Measurements from ENCODE around the gene BRAF.
"Not testable (repeated sequence)": the region's sequence is repeated elsewhere in the genome, so short reads cannot be mapped to it uniquely, and the experiment has no call there.

Gene BRAF

DNA sequence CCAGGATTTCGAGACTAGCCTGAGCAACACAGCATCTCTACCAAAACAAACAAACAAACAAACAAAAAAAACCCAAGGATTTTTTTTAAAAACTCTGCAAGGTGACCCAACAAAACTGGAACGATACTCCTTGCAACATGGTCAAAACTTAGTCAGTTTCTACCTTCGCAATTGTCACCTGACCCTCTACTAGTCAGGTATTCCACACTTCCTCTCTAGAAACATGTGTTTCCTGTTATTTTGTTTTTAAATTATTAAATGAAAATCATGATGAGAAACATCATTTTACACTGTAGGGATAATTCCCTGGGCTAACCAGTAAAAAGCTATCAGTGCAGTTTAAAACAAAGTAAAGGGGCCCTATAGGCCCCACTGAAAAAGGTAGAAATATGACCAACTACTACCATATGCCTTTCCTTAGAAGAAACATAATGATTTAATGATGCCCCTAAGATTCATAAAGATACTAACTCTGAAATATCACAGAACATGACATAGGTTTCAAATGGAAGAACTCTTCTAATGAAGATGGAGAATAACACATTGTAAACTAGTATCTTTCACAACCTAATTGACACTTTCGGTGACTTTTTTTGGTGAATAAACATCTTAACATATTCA lies 8.7 kb downstream of the BRAF start:
- Histone ChIP-seq H3K36me3 (replicated peaks; ENCODE audit: insufficient read depth, low read length) (no peaks in the 10 kb centered on the region), H3K4me1 (ENCODE audit: low read length) (no peaks in the 10 kb centered on the region), H3K9me3 (replicated peaks; ENCODE audit: insufficient read depth, low read length) (no peaks in the 10 kb centered on the region), H3K9ac (ENCODE audit: low read length) (no peak overlapping the region), H3K4me3 (ENCODE audit: low read length) (no peak overlapping the region), H3K27ac (ENCODE audit: low read length) (no peak overlapping the region), H3K79me2 (ENCODE audit: low read length) (peaks cover 97% of the 10 kb centered on the region), H3K9me2 (replicated peaks; ENCODE audit: insufficient read depth, low read length) (no peaks in the 10 kb centered on the region), H2AFZ (ENCODE audit: low read length) (no peak overlapping the region), H3K27me3 (replicated peaks; ENCODE audit: insufficient read depth, low read length) (no peaks in the 10 kb centered on the region), H3K4me2 (ENCODE audit: low read depth, low read length) (no peak overlapping the region), H4K20me1 (ENCODE audit: insufficient read depth, low read length) (peaks cover 10% of the 10 kb centered on the region), H3F3A (ENCODE audit: insufficient read depth, low read length) (no peaks in the 10 kb centered on the region)
- no peak for DNase-seq
- TF ChIP-seq EZH2 (optimal IDR thresholded peaks at IDR 0.05; ENCODE audit: low read depth, low read length): no peak
- TF ChIP-seq EZH2phosphoT487 (IDR thresholded peaks at IDR 0.05; ENCODE audit: low read length): no peak
- TF ChIP-seq, protein P1, sequence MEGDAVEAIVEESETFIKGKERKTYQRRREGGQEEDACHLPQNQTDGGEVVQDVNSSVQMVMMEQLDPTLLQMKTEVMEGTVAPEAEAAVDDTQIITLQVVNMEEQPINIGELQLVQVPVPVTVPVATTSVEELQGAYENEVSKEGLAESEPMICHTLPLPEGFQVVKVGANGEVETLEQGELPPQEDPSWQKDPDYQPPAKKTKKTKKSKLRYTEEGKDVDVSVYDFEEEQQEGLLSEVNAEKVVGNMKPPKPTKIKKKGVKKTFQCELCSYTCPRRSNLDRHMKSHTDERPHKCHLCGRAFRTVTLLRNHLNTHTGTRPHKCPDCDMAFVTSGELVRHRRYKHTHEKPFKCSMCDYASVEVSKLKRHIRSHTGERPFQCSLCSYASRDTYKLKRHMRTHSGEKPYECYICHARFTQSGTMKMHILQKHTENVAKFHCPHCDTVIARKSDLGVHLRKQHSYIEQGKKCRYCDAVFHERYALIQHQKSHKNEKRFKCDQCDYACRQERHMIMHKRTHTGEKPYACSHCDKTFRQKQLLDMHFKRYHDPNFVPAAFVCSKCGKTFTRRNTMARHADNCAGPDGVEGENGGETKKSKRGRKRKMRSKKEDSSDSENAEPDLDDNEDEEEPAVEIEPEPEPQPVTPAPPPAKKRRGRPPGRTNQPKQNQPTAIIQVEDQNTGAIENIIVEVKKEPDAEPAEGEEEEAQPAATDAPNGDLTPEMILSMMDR (IDR thresholded peaks at IDR 0.05; ENCODE audit: low read length): no peak

DNA sequence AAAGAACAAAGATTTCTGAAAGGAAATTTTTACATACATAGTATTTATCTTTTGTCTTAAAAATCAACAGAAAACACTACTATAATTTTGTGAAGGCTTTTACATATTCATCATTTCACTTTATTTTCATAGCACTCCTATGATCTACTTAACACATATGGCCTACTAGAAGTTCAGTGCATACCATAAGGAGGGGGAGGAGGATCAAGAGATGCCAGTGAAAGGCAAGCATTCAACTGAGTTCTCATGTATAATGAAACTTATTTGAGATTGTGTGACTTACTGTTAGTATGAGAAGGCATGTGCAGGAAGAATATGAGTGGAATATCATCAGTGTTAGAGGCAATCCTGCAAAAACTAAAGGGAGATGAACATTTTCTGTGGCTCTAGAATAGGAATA lies 10.6 kb downstream of the BRAF start:
- Histone ChIP-seq H3K9ac (ENCODE audit: low read length) (no peak overlapping the region), H3K79me2 (ENCODE audit: low read length) (peaks cover 97% of the 10 kb centered on the region), H3K9me2 (replicated peaks; ENCODE audit: insufficient read depth, low read length) (no peaks in the 10 kb centered on the region), H3K27ac (ENCODE audit: low read length) (no peak overlapping the region), H3K9me3 (replicated peaks; ENCODE audit: insufficient read depth, low read length) (no peaks in the 10 kb centered on the region), H3K4me2 (ENCODE audit: low read depth, low read length) (no peak overlapping the region), H3K4me3 (ENCODE audit: low read length) (no peak overlapping the region), H3F3A (ENCODE audit: insufficient read depth, low read length) (no peaks in the 10 kb centered on the region), H3K36me3 (replicated peaks; ENCODE audit: insufficient read depth, low read length) (no peaks in the 10 kb centered on the region), H3K27me3 (replicated peaks; ENCODE audit: insufficient read depth, low read length) (no peaks in the 10 kb centered on the region), H4K20me1 (ENCODE audit: insufficient read depth, low read length) (peaks cover 4% of the 10 kb centered on the region; the same call in 1 of the 2 replicates), H3K4me1 (ENCODE audit: low read length) (no peaks in the 10 kb centered on the region), H2AFZ (ENCODE audit: low read length) (no peak overlapping the region)
- TF ChIP-seq EZH2phosphoT487 (IDR thresholded peaks at IDR 0.05; ENCODE audit: low read length) (no peak), EZH2 (optimal IDR thresholded peaks at IDR 0.05; ENCODE audit: low read depth, low read length) (no peak)
- TF ChIP-seq, protein P1 (IDR thresholded peaks at IDR 0.05; ENCODE audit: low read length): no peak
- no peak for DNase-seq

DNA sequence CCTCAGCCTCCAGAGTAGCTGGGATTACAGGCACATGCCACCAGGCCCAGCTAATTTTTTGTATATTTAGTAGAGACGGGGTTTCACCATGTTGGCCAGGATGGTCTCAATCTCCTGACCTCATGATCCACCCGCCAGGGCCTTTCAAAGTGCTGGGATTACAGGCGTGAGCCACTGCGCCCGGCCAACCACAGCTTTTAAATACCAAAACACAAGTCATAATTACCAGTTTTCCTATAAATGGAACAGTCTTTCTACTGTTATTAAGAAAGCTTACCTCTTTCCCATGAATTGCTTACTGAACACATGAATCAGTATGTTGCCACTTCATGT lies 11.2 kb downstream of the BRAF start:
- not testable (repeated sequence) for DNase-seq; H3K9me3 ChIP-seq (replicated peaks; ENCODE audit: insufficient read depth, low read length); H3F3A ChIP-seq (ENCODE audit: insufficient read depth, low read length); H3K4me1 ChIP-seq (ENCODE audit: low read length); H3K27ac ChIP-seq (ENCODE audit: low read length); H4K20me1 ChIP-seq (ENCODE audit: insufficient read depth, low read length); H3K9ac ChIP-seq (ENCODE audit: low read length); H3K36me3 ChIP-seq (replicated peaks; ENCODE audit: insufficient read depth, low read length); H3K27me3 ChIP-seq (replicated peaks; ENCODE audit: insufficient read depth, low read length); H2AFZ ChIP-seq (ENCODE audit: low read length); H3K9me2 ChIP-seq (replicated peaks; ENCODE audit: insufficient read depth, low read length); H3K4me2 ChIP-seq (ENCODE audit: low read depth, low read length); H3K4me3 ChIP-seq (ENCODE audit: low read length)
- H3K79me2 ChIP-seq (ENCODE audit: low read length): peaks cover 97% of the 10 kb centered on the region

DNA sequence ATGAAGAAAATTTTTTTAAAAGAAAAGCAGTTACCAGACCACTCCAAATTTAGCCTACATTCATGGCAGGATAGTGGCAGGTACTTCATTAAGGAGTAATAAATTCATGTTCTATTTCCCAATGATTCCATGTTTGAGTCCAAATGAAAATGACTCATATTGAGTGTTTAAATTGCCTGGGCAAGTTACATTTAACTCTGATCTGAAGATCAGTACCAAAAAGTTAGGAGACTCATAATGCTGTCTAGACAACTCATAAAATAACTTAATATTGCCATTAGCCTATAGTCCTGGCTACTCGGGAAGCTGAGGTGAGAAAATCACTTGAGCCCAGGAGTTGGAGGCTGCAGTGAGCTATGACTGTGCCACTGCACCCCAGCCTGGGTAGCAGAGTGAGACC lies 13.0 kb downstream of the BRAF start:
- no peak overlapping the region for H3K9ac ChIP-seq (ENCODE audit: low read length)
- no peaks in the 10 kb centered on the region for H3K36me3 ChIP-seq (replicated peaks; ENCODE audit: insufficient read depth, low read length)
- H3K27me3 ChIP-seq (replicated peaks; ENCODE audit: insufficient read depth, low read length): no peaks in the 10 kb centered on the region
- no peaks in the 10 kb centered on the region for H3F3A ChIP-seq (ENCODE audit: insufficient read depth, low read length)
- no peaks in the 10 kb centered on the region for H3K4me1 ChIP-seq (ENCODE audit: low read length)
- no peaks in the 10 kb centered on the region for H3K9me3 ChIP-seq (replicated peaks; ENCODE audit: insufficient read depth, low read length)
- peaks cover 8% of the 10 kb centered on the region; the same call in 1 of the 2 replicates for H4K20me1 ChIP-seq (ENCODE audit: insufficient read depth, low read length)
- peaks cover 83% of the 10 kb centered on the region for H3K79me2 ChIP-seq (ENCODE audit: low read length)
- no peak overlapping the region for H3K27ac ChIP-seq (ENCODE audit: low read length)
- no peak for DNase-seq
- no peak overlapping the region for H3K4me3 ChIP-seq (ENCODE audit: low read length)
- TF ChIP-seq EZH2 (optimal IDR thresholded peaks at IDR 0.05; ENCODE audit: low read depth, low read length) (no peak), EZH2phosphoT487 (IDR thresholded peaks at IDR 0.05; ENCODE audit: low read length) (no peak)
- TF ChIP-seq, protein P1 (IDR thresholded peaks at IDR 0.05; ENCODE audit: low read length): no peak
- H3K9me2 ChIP-seq (replicated peaks; ENCODE audit: insufficient read depth, low read length): no peaks in the 10 kb centered on the region
- no peak overlapping the region for H3K4me2 ChIP-seq (ENCODE audit: low read depth, low read length)
- H2AFZ ChIP-seq (ENCODE audit: low read length): no peak overlapping the region

All from MM.1S (cell line).